ENCODE measurements around the gene CDK12.
"Not testable (repeated sequence)": the region's sequence is repeated elsewhere in the genome, so short reads cannot be mapped to it uniquely, and the experiment has no call there.

Gene CDK12

GRCh38 chr17:39507511-39507910, 46.2 kb downstream of the CDK12 start:
- DNase-seq = no peak

- DNase-seq = no peak
Measured at GRCh38 chr17:39508987-39509386, 47.7 kb downstream of the CDK12 start.

- no peak for DNase-seq
Measured at GRCh38 chr17:39513309-39513708, 52.0 kb downstream of the CDK12 start.

- no peak for DNase-seq
Measured at GRCh38 chr17:39513915-39514314, 52.6 kb downstream of the CDK12 start.

GRCh38 chr17:39517224-39517623, 55.9 kb downstream of the CDK12 start:
- DNase-seq = no peak

GRCh38 chr17:39525801-39526506, 64.7 kb downstream of the CDK12 start:
- no peak for DNase-seq

- no peak for DNase-seq
Measured at GRCh38 chr17:39527220-39527813, 66.0 kb downstream of the CDK12 start.

- DNase-seq = no peak
Measured at GRCh38 chr17:39529455-39529854, 68.2 kb downstream of the CDK12 start.

GRCh38 chr17:39530513-39530912, 69.2 kb downstream of the CDK12 start:
- DNase-seq = no peak

GRCh38 chr17:39531252-39531651, 70.0 kb downstream of the CDK12 start:
- DNase-seq = no peak

GRCh38 chr17:39533891-39534290, 72.6 kb downstream of the CDK12 start:
- no peak for DNase-seq

GRCh38 chr17:39534768-39535405, 73.6 kb downstream of the CDK12 start:
- no peak for DNase-seq

- no peak for DNase-seq
Measured at GRCh38 chr17:39536468-39536867, 75.2 kb downstream of the CDK12 start.

- DNase-seq = not testable (repeated sequence)
Measured at GRCh38 chr17:39537364-39537763, 76.1 kb downstream of the CDK12 start.

- no peak for DNase-seq
Measured at GRCh38 chr17:39538866-39539265, 77.6 kb downstream of the CDK12 start.

- DNase-seq = no peak
Measured at GRCh38 chr17:39540611-39541010, 79.3 kb downstream of the CDK12 start.

GRCh38 chr17:39541652-39542051, 80.4 kb downstream of the CDK12 start:
- DNase-seq = no peak

GRCh38 chr17:39543176-39543575, 81.9 kb downstream of the CDK12 start:
- DNase-seq = no peak

GRCh38 chr17:39543664-39544063, 82.4 kb downstream of the CDK12 start:
- no peak for DNase-seq

- not testable (repeated sequence) for DNase-seq
Measured at GRCh38 chr17:39544361-39544760, 83.1 kb downstream of the CDK12 start.

GRCh38 chr17:39547713-39548478, 86.6 kb downstream of the CDK12 start:
- DNase-seq = peak; percentile 61

GRCh38 chr17:39548494-39549225, 87.4 kb downstream of the CDK12 start:
- DNase-seq = no peak
